ENCODE measurements around the gene EEF2KMT. TPM values are rescaled to one million over a fixed set of nuclear protein-coding genes. Genes with fewer than 3 reads are reported as not detected.

EEF2KMT gene
- total and polyA plus RNA-seq, 2 donors (not counting 3 experiments of a cell fraction or from before 2014, with no cell fraction given) = 13.9 to 15.5 TPM

DNA sequence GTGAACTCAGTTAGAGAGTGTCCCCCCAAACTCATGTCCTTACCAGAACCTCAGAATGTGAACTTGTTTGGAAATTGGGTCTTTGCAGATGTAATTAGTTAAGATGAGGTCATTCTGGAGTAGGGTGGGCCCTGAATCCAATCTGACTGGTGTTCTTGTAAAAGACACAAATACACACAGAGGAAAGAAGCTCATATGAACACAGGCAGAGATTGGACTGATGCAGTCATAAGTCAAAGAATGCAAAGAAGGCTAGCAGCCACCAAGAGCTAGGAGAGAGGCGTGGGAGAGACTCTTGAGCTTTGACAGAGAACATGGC is 61.7 kb downstream of the EEF2KMT start:
- Histone ChIP-seq H4K20me1 (replicated peaks; ENCODE audit: control insufficient read depth, extremely low read depth, insufficient read depth, low read length) (no peaks in the 10 kb centered on the region), H3K27me3 (ENCODE audit: control insufficient read depth in 2 of 2, insufficient read depth in 2 of 2, low read length in 2 of 2) (no peaks in the 10 kb centered on the region), H3K4me1 (ENCODE audit: control insufficient read depth, extremely low read depth, insufficient read depth, low read length) (peaks cover 12% of the 10 kb centered on the region), H3K4me2 (ENCODE audit: insufficient read depth, low read length) (no peak overlapping the region), H3K79me2 (ENCODE audit: control insufficient read depth, insufficient read depth, low read length) (no peaks in the 10 kb centered on the region), H3K4me3 (replicated peaks in 1 of 3; ENCODE audit: insufficient read depth in 1 of 3, low read depth in 1 of 3, low read length in 3 of 3) (no peak overlapping the region), H3K9ac (replicated peaks; ENCODE audit: extremely low read depth, insufficient read depth, low read length) (no peak overlapping the region), H2AFZ (ENCODE audit: low read depth, low read length) (no peak overlapping the region), H3K9me3 (replicated peaks; ENCODE audit: control insufficient read depth, insufficient read depth, low read length) (no peaks in the 10 kb centered on the region), H3K36me3 (ENCODE audit: control insufficient read depth in 2 of 2, extremely low read depth in 1 of 2, insufficient read depth in 2 of 2, low read length in 2 of 2) (no peaks in the 10 kb centered on the region), H3K9me1 (replicated peaks; ENCODE audit: control insufficient read depth, extremely low read depth, insufficient read depth, low read length) (no peaks in the 10 kb centered on the region), H3K27ac (ENCODE audit: insufficient read depth, low read depth, low read length) (no peak overlapping the region)
- no peak for FAIRE-seq
- intact Hi-C loops (cut with micrococcal nuclease) (no loop called here), dilution Hi-C loops (cut with MboI; ENCODE audit: extremely low pct_ligation_motif_present, low sequenced_read_pairs) (no loop called here)
- ChIA-PET CTCF (no interaction called here), POLR2A (no interaction called here)
- TF ChIP-seq GATA2 (IDR thresholded peaks at IDR 0.05; ENCODE audit: insufficient read depth, insufficient read length, low read depth, low read length) (no peak), MYC (IDR thresholded peaks at IDR 0.05; ENCODE audit: low read depth, low read length) (no peak), POLR2AphosphoS5 (IDR thresholded peaks at IDR 0.05; ENCODE audit: insufficient read depth, low read depth, low read length) (no peak), FOS (IDR thresholded peaks at IDR 0.05; ENCODE audit: borderline replicate concordance, insufficient read depth, low read length) (no peak), EZH2 (IDR thresholded peaks at IDR 0.05; ENCODE audit: borderline replicate concordance, low read depth, low read length, severe bottlenecking) (no peak), POLR2A (IDR thresholded peaks at IDR 0.05; ENCODE audit: low read depth, low read length) (no peak), JUN (IDR thresholded peaks at IDR 0.05; ENCODE audit: borderline replicate concordance, insufficient read depth, insufficient read length, low read depth) (no peak)
- TF ChIP-seq, protein P1, sequence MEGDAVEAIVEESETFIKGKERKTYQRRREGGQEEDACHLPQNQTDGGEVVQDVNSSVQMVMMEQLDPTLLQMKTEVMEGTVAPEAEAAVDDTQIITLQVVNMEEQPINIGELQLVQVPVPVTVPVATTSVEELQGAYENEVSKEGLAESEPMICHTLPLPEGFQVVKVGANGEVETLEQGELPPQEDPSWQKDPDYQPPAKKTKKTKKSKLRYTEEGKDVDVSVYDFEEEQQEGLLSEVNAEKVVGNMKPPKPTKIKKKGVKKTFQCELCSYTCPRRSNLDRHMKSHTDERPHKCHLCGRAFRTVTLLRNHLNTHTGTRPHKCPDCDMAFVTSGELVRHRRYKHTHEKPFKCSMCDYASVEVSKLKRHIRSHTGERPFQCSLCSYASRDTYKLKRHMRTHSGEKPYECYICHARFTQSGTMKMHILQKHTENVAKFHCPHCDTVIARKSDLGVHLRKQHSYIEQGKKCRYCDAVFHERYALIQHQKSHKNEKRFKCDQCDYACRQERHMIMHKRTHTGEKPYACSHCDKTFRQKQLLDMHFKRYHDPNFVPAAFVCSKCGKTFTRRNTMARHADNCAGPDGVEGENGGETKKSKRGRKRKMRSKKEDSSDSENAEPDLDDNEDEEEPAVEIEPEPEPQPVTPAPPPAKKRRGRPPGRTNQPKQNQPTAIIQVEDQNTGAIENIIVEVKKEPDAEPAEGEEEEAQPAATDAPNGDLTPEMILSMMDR (IDR thresholded peaks at IDR 0.05; ENCODE audit: extremely low read depth in 1 of 2, insufficient read depth in 1 of 2, low read depth in 1 of 2, low read length in 2 of 2) = no peak
- TF ChIP-seq, protein P2, sequence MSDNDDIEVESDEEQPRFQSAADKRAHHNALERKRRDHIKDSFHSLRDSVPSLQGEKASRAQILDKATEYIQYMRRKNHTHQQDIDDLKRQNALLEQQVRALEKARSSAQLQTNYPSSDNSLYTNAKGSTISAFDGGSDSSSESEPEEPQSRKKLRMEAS (IDR thresholded peaks at IDR 0.05; ENCODE audit: insufficient read depth, insufficient read length) = no peak
- BruUV-seq (replicated peaks) = no TSS peak
- no peak for DNase-seq (ENCODE audit: low read depth, low spot score)

Other genes starting within 250 kb of the EEF2KMT start
- gene PPL, start 160.6 kb downstream of the EEF2KMT start, total RNA-seq = 0.05 and 0.20 TPM in 2 replicates
- 0.03 and 0.07 TPM in 2 replicates for gene PPL, start 160.6 kb downstream of the EEF2KMT start, polyA plus RNA-seq
- not detected in 2 replicates for gene SEC14L5, start 139.5 kb downstream of the EEF2KMT start, total RNA-seq
- gene SEC14L5, start 139.5 kb downstream of the EEF2KMT start, polyA plus RNA-seq = not detected in 2 replicates
- 26.3 and 29.9 TPM in 2 replicates for gene NAGPA, start 63.9 kb downstream of the EEF2KMT start, total RNA-seq
- gene NAGPA, start 63.9 kb downstream of the EEF2KMT start, polyA plus RNA-seq = 29.6 and 35.2 TPM in 2 replicates
- gene C16orf89, start 31.8 kb downstream of the EEF2KMT start, total RNA-seq = not detected in 2 replicates
- not detected in 2 replicates for gene C16orf89, start 31.8 kb downstream of the EEF2KMT start, polyA plus RNA-seq
- 33.7 and 37.1 TPM in 2 replicates for gene ALG1, start 26.0 kb downstream of the EEF2KMT start, total RNA-seq
- gene ALG1, start 26.0 kb downstream of the EEF2KMT start, polyA plus RNA-seq = 43.7 and 46.0 TPM in 2 replicates

Data from endothelial cell of umbilical vein (primary cell).